ENCODE data around the gene DBH. TPM values are rescaled to one million over a fixed set of nuclear protein-coding genes. Genes with fewer than 3 reads are reported as not detected.

Gene DBH
- polyA plus RNA-seq, 1 donor (not counting 4 experiments of a cell fraction or from before 2014, with no cell fraction given) = not detected

DNA sequence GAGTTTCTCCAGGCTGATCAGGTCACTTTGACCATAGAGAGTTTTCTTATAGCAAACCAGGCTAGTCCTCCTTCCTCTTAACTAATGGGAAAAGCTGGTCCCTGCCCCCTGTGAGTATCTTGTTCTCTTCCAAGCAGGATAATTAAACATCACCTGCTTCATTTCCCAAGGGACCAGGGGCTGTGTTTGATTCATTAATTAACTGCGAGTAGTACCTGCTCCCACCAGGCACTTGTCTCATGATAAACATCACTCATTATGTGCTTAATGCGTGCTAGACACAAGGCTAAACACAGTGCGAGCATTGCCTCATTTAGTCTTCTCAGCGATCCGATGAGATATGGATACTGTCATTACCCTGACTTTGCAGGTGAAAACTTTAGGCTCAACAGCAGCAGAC, 25.3 kb upstream of the DBH start:
- no peak overlapping the region for H3K4me2 ChIP-seq (ENCODE audit: control insufficient read depth, extremely low read depth, insufficient read depth, low read depth, low read length)
- TF ChIP-seq, protein P1, sequence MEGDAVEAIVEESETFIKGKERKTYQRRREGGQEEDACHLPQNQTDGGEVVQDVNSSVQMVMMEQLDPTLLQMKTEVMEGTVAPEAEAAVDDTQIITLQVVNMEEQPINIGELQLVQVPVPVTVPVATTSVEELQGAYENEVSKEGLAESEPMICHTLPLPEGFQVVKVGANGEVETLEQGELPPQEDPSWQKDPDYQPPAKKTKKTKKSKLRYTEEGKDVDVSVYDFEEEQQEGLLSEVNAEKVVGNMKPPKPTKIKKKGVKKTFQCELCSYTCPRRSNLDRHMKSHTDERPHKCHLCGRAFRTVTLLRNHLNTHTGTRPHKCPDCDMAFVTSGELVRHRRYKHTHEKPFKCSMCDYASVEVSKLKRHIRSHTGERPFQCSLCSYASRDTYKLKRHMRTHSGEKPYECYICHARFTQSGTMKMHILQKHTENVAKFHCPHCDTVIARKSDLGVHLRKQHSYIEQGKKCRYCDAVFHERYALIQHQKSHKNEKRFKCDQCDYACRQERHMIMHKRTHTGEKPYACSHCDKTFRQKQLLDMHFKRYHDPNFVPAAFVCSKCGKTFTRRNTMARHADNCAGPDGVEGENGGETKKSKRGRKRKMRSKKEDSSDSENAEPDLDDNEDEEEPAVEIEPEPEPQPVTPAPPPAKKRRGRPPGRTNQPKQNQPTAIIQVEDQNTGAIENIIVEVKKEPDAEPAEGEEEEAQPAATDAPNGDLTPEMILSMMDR (optimal IDR thresholded peaks at IDR 0.05 in 1 of 3, IDR thresholded peaks at IDR 0.05 in 1 of 3, conservative IDR thresholded peaks at IDR 0.05 in 1 of 3; ENCODE audit: extremely low read depth in 1 of 3, insufficient read depth in 2 of 3, low read length in 3 of 3) = no peak
- no peak for TF ChIP-seq EZH2 (IDR thresholded peaks at IDR 0.05; ENCODE audit: low read length)
- dilution Hi-C loops (cut with MboI; ENCODE audit: extremely low pct_ligation_motif_present, low sequenced_read_pairs) = no loop called here

DNA sequence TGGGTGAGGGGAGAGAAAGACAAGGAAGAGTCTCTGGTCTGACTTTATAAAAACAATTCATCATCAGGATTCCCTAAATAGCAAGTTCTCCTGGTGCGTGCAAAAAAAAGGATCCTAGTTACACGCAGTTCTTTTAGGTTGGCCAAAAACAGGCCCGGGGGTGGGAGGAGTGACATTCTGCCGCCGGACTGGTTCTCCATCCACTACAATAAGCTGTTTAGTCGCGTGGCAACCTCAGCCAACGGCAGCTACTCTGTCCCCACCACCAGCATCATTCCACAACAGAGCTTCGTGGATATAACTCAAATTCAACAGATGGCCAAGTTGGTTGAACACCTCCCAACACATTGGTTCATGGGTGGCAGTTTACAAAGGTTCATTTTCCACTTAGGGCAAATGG, 24.1 kb upstream of the DBH start:
- TF ChIP-seq EZH2 (IDR thresholded peaks at IDR 0.05; ENCODE audit: low read length) = no peak
- TF ChIP-seq, protein P1 (optimal IDR thresholded peaks at IDR 0.05 in 1 of 3, IDR thresholded peaks at IDR 0.05 in 1 of 3, conservative IDR thresholded peaks at IDR 0.05 in 1 of 3; ENCODE audit: extremely low read depth in 1 of 3, insufficient read depth in 2 of 3, low read length in 3 of 3) = no peak
- dilution Hi-C loops (cut with MboI; ENCODE audit: extremely low pct_ligation_motif_present, low sequenced_read_pairs) = no loop called here
- Histone ChIP-seq H4K20me1 (ENCODE audit: control insufficient read depth, extremely low read depth, insufficient read depth, low read length) (no peaks in the 10 kb centered on the region), H3K27me3 (ENCODE audit: control insufficient read depth, extremely low read depth, insufficient read depth, low read length) (peaks cover 63% of the 10 kb centered on the region), H3K9ac (ENCODE audit: control insufficient read depth, extremely low read depth, insufficient read depth, low read length) (no peak overlapping the region), H3K4me2 (ENCODE audit: control insufficient read depth, extremely low read depth, insufficient read depth, low read depth, low read length) (no peak overlapping the region), H3K27ac (ENCODE audit: control insufficient read depth, insufficient read depth, low read length) (no peak overlapping the region), H3K9me1 (ENCODE audit: control insufficient read depth, extremely low read depth, insufficient read depth, low read length) (no peaks in the 10 kb centered on the region), H3K4me3 (ENCODE audit: control insufficient read depth in 2 of 3, extremely low read depth in 1 of 3, insufficient read depth in 2 of 3, low read depth in 1 of 3, low read length in 3 of 3) (no peak overlapping the region), H3K4me1 (ENCODE audit: control insufficient read depth, extremely low read depth, insufficient read depth, low read length) (no peaks in the 10 kb centered on the region), H2AFZ (ENCODE audit: control insufficient read depth, low read length) (no peak overlapping the region), H3K36me3 (ENCODE audit: control insufficient read depth in 2 of 2, extremely low read depth in 1 of 2, insufficient read depth in 2 of 2, low read length in 2 of 2) (no peaks in the 10 kb centered on the region), H3K79me2 (ENCODE audit: control insufficient read depth, insufficient read depth, low read length) (no peaks in the 10 kb centered on the region), H3K9me3 (ENCODE audit: control insufficient read depth, low read depth, low read length) (no peaks in the 10 kb centered on the region)
- no peak for FAIRE-seq
- no peak for DNase-seq (ENCODE audit: low read depth, low spot score)

More for the DNA sequence above, 25.3 kb upstream of the DBH start:
- no peak overlapping the region for H3K4me3 ChIP-seq (ENCODE audit: control insufficient read depth in 2 of 3, extremely low read depth in 1 of 3, insufficient read depth in 2 of 3, low read depth in 1 of 3, low read length in 3 of 3)
- no peak for DNase-seq (ENCODE audit: low read depth, low spot score)
- no peak overlapping the region for H3K27ac ChIP-seq (ENCODE audit: control insufficient read depth, insufficient read depth, low read length)
- H3K4me1 ChIP-seq (ENCODE audit: control insufficient read depth, extremely low read depth, insufficient read depth, low read length) = no peaks in the 10 kb centered on the region
- H3K27me3 ChIP-seq (ENCODE audit: control insufficient read depth, extremely low read depth, insufficient read depth, low read length) = peaks cover 75% of the 10 kb centered on the region
- no peaks in the 10 kb centered on the region for H3K9me3 ChIP-seq (ENCODE audit: control insufficient read depth, low read depth, low read length)
- H3K36me3 ChIP-seq (ENCODE audit: control insufficient read depth in 2 of 2, extremely low read depth in 1 of 2, insufficient read depth in 2 of 2, low read length in 2 of 2) = no peaks in the 10 kb centered on the region
- FAIRE-seq = no peak
- H4K20me1 ChIP-seq (ENCODE audit: control insufficient read depth, extremely low read depth, insufficient read depth, low read length) = no peaks in the 10 kb centered on the region
- no peak overlapping the region for H3K9ac ChIP-seq (ENCODE audit: control insufficient read depth, extremely low read depth, insufficient read depth, low read length)
- H2AFZ ChIP-seq (ENCODE audit: control insufficient read depth, low read length) = no peak overlapping the region
- no peaks in the 10 kb centered on the region for H3K79me2 ChIP-seq (ENCODE audit: control insufficient read depth, insufficient read depth, low read length)
- no peaks in the 10 kb centered on the region for H3K9me1 ChIP-seq (ENCODE audit: control insufficient read depth, extremely low read depth, insufficient read depth, low read length)

Measured in keratinocyte (primary cell).